Activated CD4-positive, alpha-beta T cell treated with anti-CD3 and anti-CD28 coated beads, Interleukin-2, amount 10 ng/mL, durations not matched to agents 7 days and 5 days (primary cell): Measurements from ENCODE around the gene PALD1. TPM values are rescaled to one million over a fixed set of nuclear protein-coding genes. Genes with fewer than 3 reads are reported as not detected.
A peak's percentile ranks its signal among the peaks of the same experiment; 100 is the strongest.
"Not testable (repeated sequence)": the region's sequence is repeated elsewhere in the genome, so short reads cannot be mapped to it uniquely, and the experiment has no call there.

Experiments
- CTCF ChIA-PET: fragments of 350-600 bp; sonication (Branson Sonifier 250); formaldehyde crosslinking; loops from one replicate; lab custom pipeline; 2021; ENCODE audit warnings: antibody characterized with exemption; lab: Charles Lee
- POLR2A ChIA-PET: fragments of 350-600 bp; sonication (Branson Sonifier 250); formaldehyde crosslinking; loops from one replicate; lab custom pipeline; 2021; ENCODE audit warnings: antibody characterized with exemption; lab: Charles Lee
- DNase-seq: peaks from one replicate; pipeline ENCODE4 v3.0.0-alpha.2; 2020
- H3K27ac Mint-ChIP-seq: one replicate; pipeline ENCODE4 v1.8.0; 2021; ENCODE audit warnings: mild to moderate bottlenecking, moderate library complexity, mixed read lengths
- H3K27me3 Mint-ChIP-seq: one replicate; pipeline ENCODE4 v1.8.0; 2021; ENCODE audit warnings: mixed read lengths
- H3K36me3 Mint-ChIP-seq: one replicate; pipeline ENCODE4 v1.8.0; 2021; ENCODE audit warnings: low read depth, mixed read lengths
- H3K4me1 Mint-ChIP-seq: one replicate; pipeline ENCODE4 v1.8.0; 2021; ENCODE audit warnings: mixed read lengths
- H3K4me3 Mint-ChIP-seq: one replicate; pipeline ENCODE4 v1.8.0; 2021; ENCODE audit warnings: mild to moderate bottlenecking, moderate library complexity, mixed read lengths
- H3K9me3 Mint-ChIP-seq: one replicate; pipeline ENCODE4 v1.8.0; 2021; ENCODE audit warnings: mixed read lengths
- total RNA-seq, 2 experiments: library from RNA; stranded (reverse); gene quantifications; one replicate each; pipeline ENCODE4 v1.2.3, GENCODE V29; 2021

Gene PALD1
- total RNA-seq, 2 experiments from 2014 or later, result 1.2 to 1.5 TPM

- H3K27ac Mint-ChIP-seq, result no peak overlapping the region
- peaks cover 13% of the 10 kb centered on the region for H3K4me1 Mint-ChIP-seq
- no peak overlapping the region for H3K4me3 Mint-ChIP-seq
- no peaks in the 10 kb centered on the region for H3K36me3 Mint-ChIP-seq
- no peak for DNase-seq
- H3K27me3 Mint-ChIP-seq, result peaks cover 2% of the 10 kb centered on the region
- no peaks in the 10 kb centered on the region for H3K9me3 Mint-ChIP-seq
- ChIA-PET POLR2A (no interaction called here), CTCF (interaction anchor here (0.8 kb wide), 1 partner anchor 10 kb away, joined by 3 read pairs; no protein-coding TSS in a partner anchor)
These were observed 90.4 kb downstream of the PALD1 start for GRCh38 chr10:70568781-70569495.

- H3K4me1 Mint-ChIP-seq, result peaks cover 22% of the 10 kb centered on the region
- H3K4me3 Mint-ChIP-seq, result no peak overlapping the region
- POLR2A ChIA-PET, result no interaction called here
- peaks cover 2% of the 10 kb centered on the region for H3K27me3 Mint-ChIP-seq
- CTCF ChIA-PET, result no interaction called here
- no peak for DNase-seq
- peak overlapping the region; percentile 55 for H3K27ac Mint-ChIP-seq
- H3K9me3 Mint-ChIP-seq, result no peaks in the 10 kb centered on the region
- H3K36me3 Mint-ChIP-seq, result no peaks in the 10 kb centered on the region
These were observed 92.7 kb downstream of the PALD1 start for GRCh38 chr10:70571236-70571635.

GRCh38 chr10:70571636-70572439 lies 93.3 kb downstream of the PALD1 start:
- no peak overlapping the region for H3K27ac Mint-ChIP-seq
- no peaks in the 10 kb centered on the region for H3K9me3 Mint-ChIP-seq
- H3K27me3 Mint-ChIP-seq, result peaks cover 2% of the 10 kb centered on the region
- POLR2A ChIA-PET, result no interaction called here
- no peak overlapping the region for H3K4me3 Mint-ChIP-seq
- DNase-seq, result no peak
- H3K4me1 Mint-ChIP-seq, result peaks cover 28% of the 10 kb centered on the region
- no peaks in the 10 kb centered on the region for H3K36me3 Mint-ChIP-seq
- CTCF ChIA-PET, result interaction anchor here (0.8 kb wide), 1 partner anchor 10 kb away, joined by 3 read pairs; no protein-coding TSS in a partner anchor

- Mint-ChIP-seq H3K27me3 (no peaks in the 10 kb centered on the region), H3K4me1 (peaks cover 49% of the 10 kb centered on the region), H3K36me3 (no peaks in the 10 kb centered on the region), H3K27ac (peak overlapping the region; percentile 55), H3K9me3 (no peaks in the 10 kb centered on the region), H3K4me3 (no peak overlapping the region)
- ChIA-PET POLR2A (no interaction called here), CTCF (interaction anchor here (0.6 to 0.9 kb wide), 2 partner anchors 12 to 20 kb away, joined by 3 read pairs; no protein-coding TSS in a partner anchor)
- DNase-seq, result no peak
These were observed 95.3 kb downstream of the PALD1 start for GRCh38 chr10:70573599-70574506.

- no peak for DNase-seq
- ChIA-PET POLR2A (no interaction called here), CTCF (interaction anchor here (0.6 to 1.8 kb wide), 7 partner anchors 9 to 216 kb away, joined by 3 to 9 read pairs (median 3); no protein-coding TSS in a partner anchor)
- Mint-ChIP-seq H3K27ac (no peak overlapping the region), H3K4me1 (peaks cover 54% of the 10 kb centered on the region), H3K27me3 (no peaks in the 10 kb centered on the region), H3K4me3 (no peak overlapping the region), H3K36me3 (peaks cover 4% of the 10 kb centered on the region), H3K9me3 (peaks cover 3% of the 10 kb centered on the region)
These were observed 96.9 kb downstream of the PALD1 start for GRCh38 chr10:70575486-70575873.

- peaks cover 3% of the 10 kb centered on the region for H3K9me3 Mint-ChIP-seq
- H3K4me3 Mint-ChIP-seq, result peak overlapping the region; percentile 32
- ChIA-PET CTCF (interaction anchor here (0.7 to 1.8 kb wide), 8 partner anchors 9 to 215 kb away, joined by 3 to 9 read pairs (median 4); no protein-coding TSS in a partner anchor), POLR2A (interaction anchor here (0.7 kb wide), 1 partner anchor 24 kb away, joined by 3 read pairs; no protein-coding TSS in a partner anchor)
- peak overlapping the region; percentile 51 for H3K27ac Mint-ChIP-seq
- H3K4me1 Mint-ChIP-seq, result peaks cover 54% of the 10 kb centered on the region
- H3K36me3 Mint-ChIP-seq, result peaks cover 4% of the 10 kb centered on the region
- no peaks in the 10 kb centered on the region for H3K27me3 Mint-ChIP-seq
- peak; percentile 38 for DNase-seq
These were observed 97.6 kb downstream of the PALD1 start for GRCh38 chr10:70575874-70576802.

GRCh38 chr10:70576803-70577517 lies 98.4 kb downstream of the PALD1 start:
- peak overlapping the region; percentile 78 for H3K27ac Mint-ChIP-seq
- peaks cover 4% of the 10 kb centered on the region for H3K36me3 Mint-ChIP-seq
- CTCF ChIA-PET, result interaction anchor here (0.8 to 1.8 kb wide), 3 partner anchors 10 to 15 kb away, joined by 3 to 9 read pairs (median 4); no protein-coding TSS in a partner anchor
- peaks cover 56% of the 10 kb centered on the region for H3K4me1 Mint-ChIP-seq
- no peaks in the 10 kb centered on the region for H3K27me3 Mint-ChIP-seq
- POLR2A ChIA-PET, result no interaction called here
- H3K9me3 Mint-ChIP-seq, result peaks cover 3% of the 10 kb centered on the region
- no peak for DNase-seq
- peak overlapping the region; percentile 32 for H3K4me3 Mint-ChIP-seq

GRCh38 chr10:70578371-70578947 lies 99.9 kb downstream of the PALD1 start:
- H3K4me3 Mint-ChIP-seq, result peak overlapping the region; percentile 51
- peaks cover 53% of the 10 kb centered on the region for H3K4me1 Mint-ChIP-seq
- DNase-seq, result peak; percentile 81
- ChIA-PET CTCF (interaction anchor here (1.2 kb wide), 1 partner anchor 11 kb away, joined by 6 read pairs; no protein-coding TSS in a partner anchor), POLR2A (no interaction called here)
- H3K27me3 Mint-ChIP-seq, result no peaks in the 10 kb centered on the region
- peak overlapping the region; percentile 91 for H3K27ac Mint-ChIP-seq
- H3K36me3 Mint-ChIP-seq, result peaks cover 4% of the 10 kb centered on the region
- H3K9me3 Mint-ChIP-seq, result peaks cover 3% of the 10 kb centered on the region

GRCh38 chr10:70579234-70580002 lies 100.9 kb downstream of the PALD1 start:
- CTCF ChIA-PET, result interaction anchor here (0.8 to 0.9 kb wide), 2 partner anchors 9 to 12 kb away, joined by 3 to 4 read pairs; no protein-coding TSS in a partner anchor
- DNase-seq, result peak; percentile 47
- peaks cover 4% of the 10 kb centered on the region for H3K36me3 Mint-ChIP-seq
- H3K9me3 Mint-ChIP-seq, result peaks cover 3% of the 10 kb centered on the region
- peak overlapping the region; percentile 91 for H3K27ac Mint-ChIP-seq
- peak overlapping the region; percentile 51 for H3K4me3 Mint-ChIP-seq
- no peaks in the 10 kb centered on the region for H3K27me3 Mint-ChIP-seq
- H3K4me1 Mint-ChIP-seq, result peaks cover 53% of the 10 kb centered on the region
- POLR2A ChIA-PET, result no interaction called here

- H3K27me3 Mint-ChIP-seq, H3K9me3 Mint-ChIP-seq, DNase-seq, H3K27ac Mint-ChIP-seq, H3K4me3 Mint-ChIP-seq, POLR2A ChIA-PET, CTCF ChIA-PET, H3K36me3 Mint-ChIP-seq: not testable (repeated sequence)
- H3K4me1 Mint-ChIP-seq, result peaks cover 47% of the 10 kb centered on the region
These were observed 102.6 kb downstream of the PALD1 start for GRCh38 chr10:70581176-70581575.
